Heart left ventricle (tissue), 13 donors: Measurements from ENCODE around the gene SH3D19.
"Not testable (repeated sequence)": the region's sequence is repeated elsewhere in the genome, so short reads cannot be mapped to it uniquely, and the experiment has no call there.

Experiments used
- CTCF ChIP-seq, 12 donors: fragments of 200-600 bp; sonication (generic) in 4 of 12; IDR thresholded peaks; one replicate each; pipeline versions ENCODE4 v1.5.0 to v1.8.0; 2018 to 2022; ENCODE audit warnings: antibody characterized with exemption in 12 of 12, mild to moderate bottlenecking in 5 of 12
- POLR2A ChIP-seq, 2 donors: fragments of 450-650 bp; IDR thresholded peaks; one replicate each; pipeline ENCODE4 v1.6.1; 2017; ENCODE audit warnings: antibody characterized with exemption in 2 of 2, mild to moderate bottlenecking in 2 of 2, moderate library complexity in 2 of 2
- donor health status: ischemic (EF 13 %, LVEDD 7.1; RV severe dilation, severe dysfunction).
- donor health status: DM: no; HTN: yes; CAD: no.
- donor health status: DM: no; HTN: no; CAD: no.
- donor health status: ischemic (EF 25% LVEDD 6.9; RV normal size, moderate dysfunction).
- donor health status: ischemic (EF 25% LVEDD 5.7; RV mildly dilated, moderate dysfunction).
- donor health status: ischemic (EF 35%, LVEDD 5.7; RV mildly dilated, moderate dysfunction).
- donor health status: nonischemic (EF 11% LVEDD 7.7; RV severe dilation, severe dysfunction).
- donor health status: DM: yes; HTN: yes; CAD: no.
- donor health status: PGD.
- donor health status: ischemic (EF 29% LVEDD 5.4; RV normal size, mild dysfunction).
- donor health status: nonischemic (EF 23%, LVEDD 6.1; RV moderate dilation, normal function).

GRCh38 chr4:151235373-151235772 lies 90.0 kb downstream of the SH3D19 start:
- not testable (repeated sequence) for TF ChIP-seq CTCF, POLR2A (IDR thresholded peaks at IDR 0.05)
